GM12878 (cell line): ENCODE measurements around the gene ALX1. TPM values are rescaled to one million over a fixed set of nuclear protein-coding genes. Genes with fewer than 3 reads are reported as not detected.

Experiments
- ATAC-seq: fragments of 200-7000 bp; cut with Tn5 transposase; 3 replicates; pipeline ENCODE4 v1.9.1; 2020; ENCODE audit warnings: mild to moderate bottlenecking, moderate library complexity
- BruUV-seq: library from RNA; stranded (reverse); fragments of 400-500 nt; replicated peaks from 2 replicates; lab custom pipeline; 2021; lab: Mats Ljungman, UMichigan
- CTCF ChIA-PET: fragments of 300-600 bp; sonication (Branson Sonifier 250); formaldehyde crosslinking; extraction: SDS; loops from one replicate; lab custom pipeline; 2021; ENCODE audit warnings: inconsistent platforms; lab: Yijun Ruan, JAX
- POLR2A ChIA-PET: fragments of 350-600 bp; formaldehyde crosslinking; extraction: SDS; loops from one replicate; lab custom pipeline; 2021; ENCODE audit warnings: inconsistent platforms; lab: Charles Lee
- RAD21 ChIA-PET: fragments of 300-600 bp; sonication (Branson Sonifier 250); formaldehyde crosslinking; loops from one replicate; lab custom pipeline; 2023; ENCODE audit warnings: antibody characterized with exemption; ENCODE audit not compliant: unreplicated experiment; lab: Charles Lee
- SMC1A ChIA-PET: fragments of 300-600 bp; sonication (Branson Sonifier 250); formaldehyde crosslinking; loops from one replicate; lab custom pipeline; 2023; ENCODE audit not compliant: unreplicated experiment, uncharacterized antibody; lab: Charles Lee
- DNase-seq: peaks from one replicate; pipeline ENCODE4 v3.0.0-alpha.2; 2011; ENCODE audit warnings: low read depth, low spot score
- FAIRE-seq: peaks from 3 replicates; lab custom pipeline; 2011; peaks lifted over from hg19 to GRCh38; lab: Jason Lieb, UNC
- H2AFZ ChIP-seq: 2 replicates; pipeline ENCODE4 v1.6.0; 2011; ENCODE audit warnings: low read depth, low read length, control low read depth; ENCODE audit not compliant: control insufficient read depth
- H3K27ac ChIP-seq: 2 replicates; pipeline ENCODE4 v1.5.1; 2011; ENCODE audit warnings: control low read depth; ENCODE audit not compliant: control insufficient read depth, insufficient read depth
- H3K27me3 ChIP-seq, 2 experiments: replicated peaks in 1 of 2; 2 replicates each; pipeline versions ENCODE4 v1.6.0 to v1.6.1; 2011; ENCODE audit warnings: low read length in 1 of 2; ENCODE audit not compliant: control insufficient read depth in 2 of 2, insufficient read depth in 2 of 2
- H3K36me3 ChIP-seq, 2 experiments: 2 replicates each; pipeline ENCODE4 v1.5.1; 2011; ENCODE audit warnings: low read length in 1 of 2; ENCODE audit not compliant: control insufficient read depth in 2 of 2, insufficient read depth in 2 of 2
- H3K4me1 ChIP-seq: 2 replicates; pipeline ENCODE4 v1.6.1; 2011; ENCODE audit warnings: mild to moderate bottlenecking, low read length, moderate library complexity, mixed read lengths; ENCODE audit not compliant: control insufficient read depth, insufficient read depth
- H3K4me2 ChIP-seq: 2 replicates; pipeline ENCODE4 v1.6.0; 2011; ENCODE audit warnings: control low read depth; ENCODE audit not compliant: control insufficient read depth, insufficient read depth
- H3K4me3 ChIP-seq: fragments of 200-600 bp; sonication (generic); 2 replicates; pipeline ENCODE4 v1.5.1; 2016
- H3K79me2 ChIP-seq: 2 replicates; pipeline ENCODE4 v1.6.0; 2011; ENCODE audit warnings: low read length; ENCODE audit not compliant: control insufficient read depth, insufficient read depth
- H3K9ac ChIP-seq: 2 replicates; pipeline ENCODE4 v1.8.0; 2011; ENCODE audit warnings: low read length, control low read depth, mixed read lengths; ENCODE audit not compliant: control insufficient read depth, insufficient read depth
- H3K9me3 ChIP-seq: replicated peaks from 3 replicates; pipeline ENCODE4 v1.5.1; 2011; ENCODE audit warnings: mild to moderate bottlenecking, low read length; ENCODE audit not compliant: control insufficient read depth, insufficient read depth
- H4K20me1 ChIP-seq: 2 replicates; pipeline ENCODE4 v1.6.0; 2011; ENCODE audit not compliant: control insufficient read depth, insufficient read depth
- CTCF ChIP-seq, 3 experiments: IDR thresholded peaks in 2 of 3; conservative IDR thresholded peaks in 1 of 3; 2 replicates each; pipeline ENCODE4 v1.5.1; 2011; ENCODE audit warnings: low read depth in 3 of 3, low read length in 3 of 3, mild to moderate bottlenecking in 3 of 3, control low read depth in 2 of 3, moderate library complexity in 2 of 3, inconsistent platforms in 1 of 3, mixed read lengths in 1 of 3; ENCODE audit not compliant: control insufficient read depth in 2 of 3, insufficient read depth in 1 of 3; ENCODE audit errors: extremely low read depth in 1 of 3
- MEF2A ChIP-seq: IDR thresholded peaks from 2 replicates; pipeline ENCODE4 v1.6.1; 2011; ENCODE audit warnings: low read depth, mild to moderate bottlenecking, low read length, moderate library complexity; ENCODE audit not compliant: insufficient read depth
- RCOR1 ChIP-seq: conservative IDR thresholded peaks from 2 replicates; pipeline ENCODE4 v1.6.1; 2012; ENCODE audit warnings: low read depth, low read length, improper control_type of control experiment
- SREBF1 ChIP-seq: IDR thresholded peaks from 2 replicates; pipeline ENCODE4 v1.6.1; 2012; ENCODE audit warnings: mild to moderate bottlenecking, low read length
- WGBS: methylation state at CpG from one replicate; pipeline ENCODE4 v1.1.6; 2016; ENCODE audit warnings: low lambda C conversion rate; ENCODE audit not compliant: insufficient replicate concordance, insufficient coverage; ENCODE audit errors: missing lambda C conversion rate; 5-methylcytosine and 5-hydroxymethylcytosine counted together
- in situ Hi-C: fragments of 300-500 bp; cut with MboI; formaldehyde crosslinking; loops from 9 replicates; pipeline ENCODE4 v1.14.3; 2018; ENCODE audit warnings: mixed read lengths
- intact Hi-C: fragments of 100-400 bp; cut with micrococcal nuclease; formaldehyde crosslinking; loops from one replicate; pipeline ENCODE4 v1.14.2; 2022; ENCODE audit not compliant: unreplicated experiment
- polyA plus RNA-seq, 11 experiments: library from polyadenylated mRNA; depleted of rRNA in 4 of 11; unstranded in 6 of 11; stranded (reverse) in 5 of 11; fragments of >200 nt; fragmentation: Nextera tagmentation in 4 of 11; fragmentation: Illumina TruSeq in 1 of 11; extraction: Ambion mirVana in 4 of 11; extraction: Trizol in 1 of 11; gene quantifications; 1 replicate in 1 of 11; 2 replicates in 10 of 11; pipeline versions ENCODE4 v1.2.1 to v1.2.3, GENCODE V29; 2011 to 2016; ENCODE audit warnings: inconsistent platforms in 2 of 11, missing spikeins in 2 of 11, low read depth in 1 of 11
- total RNA-seq, 4 experiments: library from RNA; depleted of rRNA in 3 of 4; stranded (reverse); fragments of >200 nt in 3 of 4; fragmentation: Illumina TruSeq in 1 of 4; extraction: Trizol in 1 of 4; gene quantifications; 2 replicates each; pipeline versions ENCODE4 v1.2.1 to v1.2.3, GENCODE V29; 2013 to 2021
- TF ChIP-seq, protein P1 (sequence below): fragments of 450-650 bp; IDR thresholded peaks from 2 replicates; pipeline ENCODE4 v1.6.1; 2017; ENCODE audit warnings: mild to moderate bottlenecking, moderate library complexity
- TF ChIP-seq, protein P2 (sequence below): fragments of 450-650 bp; IDR thresholded peaks from 2 replicates; pipeline ENCODE4 v1.6.1; 2017; ENCODE audit warnings: mild to moderate bottlenecking, moderate library complexity

The ALX1 gene
- total and polyA plus RNA-seq, 10 of the 15 experiments (the other 5 are each of a cell fraction or from before 2014, with no cell fraction given): 0.06 TPM; not detected in 9

DNA sequence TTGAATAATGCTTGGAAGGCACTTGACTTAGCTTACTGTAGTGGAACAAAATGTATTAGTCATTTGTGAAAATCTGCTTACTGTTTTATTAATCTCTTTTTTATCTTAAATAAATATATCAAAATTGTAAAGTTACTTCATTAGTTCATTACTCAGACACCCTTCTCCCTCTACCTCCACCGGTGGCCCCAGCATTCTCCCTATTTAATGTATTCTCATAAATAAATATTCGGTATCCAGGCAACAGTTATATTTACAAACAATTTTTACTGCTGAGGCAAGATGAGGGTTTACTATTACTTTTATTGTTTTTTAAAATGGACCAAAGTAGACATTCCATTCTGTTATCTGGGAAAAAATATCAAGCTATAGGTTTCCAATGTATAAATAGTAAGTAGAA, 19.6 kb upstream of the ALX1 start (continued):
- TF ChIP-seq, protein P1, sequence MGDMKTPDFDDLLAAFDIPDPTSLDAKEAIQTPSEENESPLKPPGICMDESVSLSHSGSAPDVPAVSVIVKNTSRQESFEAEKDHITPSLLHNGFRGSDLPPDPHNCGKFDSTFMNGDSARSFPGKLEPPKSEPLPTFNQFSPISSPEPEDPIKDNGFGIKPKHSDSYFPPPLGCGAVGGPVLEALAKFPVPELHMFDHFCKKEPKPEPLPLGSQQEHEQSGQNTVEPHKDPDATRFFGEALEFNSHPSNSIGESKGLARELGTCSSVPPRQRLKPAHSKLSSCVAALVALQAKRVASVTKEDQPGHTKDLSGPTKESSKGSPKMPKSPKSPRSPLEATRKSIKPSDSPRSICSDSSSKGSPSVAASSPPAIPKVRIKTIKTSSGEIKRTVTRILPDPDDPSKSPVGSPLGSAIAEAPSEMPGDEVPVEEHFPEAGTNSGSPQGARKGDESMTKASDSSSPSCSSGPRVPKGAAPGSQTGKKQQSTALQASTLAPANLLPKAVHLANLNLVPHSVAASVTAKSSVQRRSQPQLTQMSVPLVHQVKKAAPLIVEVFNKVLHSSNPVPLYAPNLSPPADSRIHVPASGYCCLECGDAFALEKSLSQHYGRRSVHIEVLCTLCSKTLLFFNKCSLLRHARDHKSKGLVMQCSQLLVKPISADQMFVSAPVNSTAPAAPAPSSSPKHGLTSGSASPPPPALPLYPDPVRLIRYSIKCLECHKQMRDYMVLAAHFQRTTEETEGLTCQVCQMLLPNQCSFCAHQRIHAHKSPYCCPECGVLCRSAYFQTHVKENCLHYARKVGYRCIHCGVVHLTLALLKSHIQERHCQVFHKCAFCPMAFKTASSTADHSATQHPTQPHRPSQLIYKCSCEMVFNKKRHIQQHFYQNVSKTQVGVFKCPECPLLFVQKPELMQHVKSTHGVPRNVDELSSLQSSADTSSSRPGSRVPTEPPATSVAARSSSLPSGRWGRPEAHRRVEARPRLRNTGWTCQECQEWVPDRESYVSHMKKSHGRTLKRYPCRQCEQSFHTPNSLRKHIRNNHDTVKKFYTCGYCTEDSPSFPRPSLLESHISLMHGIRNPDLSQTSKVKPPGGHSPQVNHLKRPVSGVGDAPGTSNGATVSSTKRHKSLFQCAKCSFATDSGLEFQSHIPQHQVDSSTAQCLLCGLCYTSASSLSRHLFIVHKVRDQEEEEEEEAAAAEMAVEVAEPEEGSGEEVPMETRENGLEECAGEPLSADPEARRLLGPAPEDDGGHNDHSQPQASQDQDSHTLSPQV: no peak
- TF ChIP-seq MEF2A (no peak), RCOR1 (no peak)
- TF ChIP-seq, protein P2, sequence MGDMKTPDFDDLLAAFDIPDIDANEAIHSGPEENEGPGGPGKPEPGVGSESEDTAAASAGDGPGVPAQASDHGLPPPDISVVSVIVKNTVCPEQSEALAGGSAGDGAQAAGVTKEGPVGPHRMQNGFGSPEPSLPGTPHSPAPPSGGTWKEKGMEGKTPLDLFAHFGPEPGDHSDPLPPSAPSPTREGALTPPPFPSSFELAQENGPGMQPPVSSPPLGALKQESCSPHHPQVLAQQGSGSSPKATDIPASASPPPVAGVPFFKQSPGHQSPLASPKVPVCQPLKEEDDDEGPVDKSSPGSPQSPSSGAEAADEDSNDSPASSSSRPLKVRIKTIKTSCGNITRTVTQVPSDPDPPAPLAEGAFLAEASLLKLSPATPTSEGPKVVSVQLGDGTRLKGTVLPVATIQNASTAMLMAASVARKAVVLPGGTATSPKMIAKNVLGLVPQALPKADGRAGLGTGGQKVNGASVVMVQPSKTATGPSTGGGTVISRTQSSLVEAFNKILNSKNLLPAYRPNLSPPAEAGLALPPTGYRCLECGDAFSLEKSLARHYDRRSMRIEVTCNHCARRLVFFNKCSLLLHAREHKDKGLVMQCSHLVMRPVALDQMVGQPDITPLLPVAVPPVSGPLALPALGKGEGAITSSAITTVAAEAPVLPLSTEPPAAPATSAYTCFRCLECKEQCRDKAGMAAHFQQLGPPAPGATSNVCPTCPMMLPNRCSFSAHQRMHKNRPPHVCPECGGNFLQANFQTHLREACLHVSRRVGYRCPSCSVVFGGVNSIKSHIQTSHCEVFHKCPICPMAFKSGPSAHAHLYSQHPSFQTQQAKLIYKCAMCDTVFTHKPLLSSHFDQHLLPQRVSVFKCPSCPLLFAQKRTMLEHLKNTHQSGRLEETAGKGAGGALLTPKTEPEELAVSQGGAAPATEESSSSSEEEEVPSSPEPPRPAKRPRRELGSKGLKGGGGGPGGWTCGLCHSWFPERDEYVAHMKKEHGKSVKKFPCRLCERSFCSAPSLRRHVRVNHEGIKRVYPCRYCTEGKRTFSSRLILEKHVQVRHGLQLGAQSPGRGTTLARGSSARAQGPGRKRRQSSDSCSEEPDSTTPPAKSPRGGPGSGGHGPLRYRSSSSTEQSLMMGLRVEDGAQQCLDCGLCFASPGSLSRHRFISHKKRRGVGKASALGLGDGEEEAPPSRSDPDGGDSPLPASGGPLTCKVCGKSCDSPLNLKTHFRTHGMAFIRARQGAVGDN: no peak

- H3K27ac ChIP-seq: no peak overlapping the region
- SMC1A ChIA-PET: no interaction called here
- H3K79me2 ChIP-seq: no peaks in the 10 kb centered on the region
- CTCF ChIA-PET: no interaction called here
- H3K4me3 ChIP-seq: no peak overlapping the region
- no peak overlapping the region for H2AFZ ChIP-seq
- intact Hi-C loops: no loop called here
- TF ChIP-seq CTCF (IDR thresholded peaks at IDR 0.05 in 2 of 3, conservative IDR thresholded peaks at IDR 0.05 in 1 of 3; ENCODE audit: control insufficient read depth in 2 of 3, extremely low read depth in 1 of 3, insufficient read depth in 1 of 3, low read depth in 3 of 3, low read length in 3 of 3) (no peak), SREBF1 (no peak)
- ATAC-seq (no peak), FAIRE-seq (no peak), DNase-seq (no peak)
- H3K9me3 ChIP-seq: no peaks in the 10 kb centered on the region
- no peaks in the 10 kb centered on the region for H4K20me1 ChIP-seq
- no peaks in the 10 kb centered on the region for H3K4me1 ChIP-seq
- WGBS: 10% methylated on average over 3 of the region's 3 CpGs
- POLR2A ChIA-PET: no interaction called here
- RAD21 ChIA-PET: no interaction called here
- no peak overlapping the region for H3K4me2 ChIP-seq
- no peaks in the 10 kb centered on the region for H3K27me3 ChIP-seq
- no peaks in the 10 kb centered on the region for H3K36me3 ChIP-seq
- H3K9ac ChIP-seq: no peak overlapping the region
- in situ Hi-C loops: no loop called here
- BruUV-seq: no TSS peak
Measured at GRCh38 chr12:85260896-85261295, 19.1 kb upstream of the ALX1 start.
